22Rv1 (cell line): Measurements from ENCODE around the gene XG.

ENCODE experiments used
- CTCF ChIP-seq: fragments of 450-650 bp; IDR thresholded peaks from 2 replicates; pipeline ENCODE4 v1.5.1; 2017; ENCODE audit warnings: mild to moderate bottlenecking
- ZFX ChIP-seq: fragments of 450-650 bp; IDR thresholded peaks from 2 replicates; pipeline ENCODE4 v1.6.1; 2017; ENCODE audit warnings: antibody characterized with exemption, borderline replicate concordance

GRCh38 chrX:2714551-2714950 lies 37.3 kb upstream of the XG start:
- TF ChIP-seq CTCF (no peak), ZFX (no peak)
